Liver (tissue), 9 donors: ENCODE data around the gene SNX17. TPM values are rescaled to one million over a fixed set of nuclear protein-coding genes. Genes with fewer than 3 reads are reported as not detected.

Source experiments
- DNase-seq: peaks from one replicate; pipeline ENCODE4 v3.0.0-alpha.2; 2017; ENCODE audit warnings: low spot score
- H3K27ac ChIP-seq, 2 donors: one replicate each; pipeline ENCODE4 v1.7.0; 2013; ENCODE audit warnings: inconsistent platforms in 2 of 2, low read length in 2 of 2, control low read depth in 1 of 2, low read depth in 1 of 2, mild to moderate bottlenecking in 1 of 2
- H3K27me3 ChIP-seq, 4 donors: one replicate each; pipeline versions ENCODE4 v1.6.1 to v1.7.0; 2013; ENCODE audit warnings: low read length in 3 of 4, inconsistent platforms in 1 of 4, mild to moderate bottlenecking in 1 of 4, moderate library complexity in 1 of 4; ENCODE audit not compliant: control insufficient read depth in 4 of 4, insufficient read depth in 4 of 4
- H3K36me3 ChIP-seq, 4 donors: one replicate each; pipeline versions ENCODE4 v1.6.1 to v1.7.0; 2013; ENCODE audit warnings: low read length in 3 of 4, mild to moderate bottlenecking in 3 of 4, low read depth in 1 of 4, moderate library complexity in 1 of 4; ENCODE audit not compliant: control insufficient read depth in 4 of 4, insufficient read depth in 3 of 4
- H3K4me1 ChIP-seq, 4 donors: one replicate each; pipeline versions ENCODE4 v1.6.1 to v1.7.0; 2013; ENCODE audit warnings: low read length in 3 of 4, mild to moderate bottlenecking in 3 of 4, moderate library complexity in 1 of 4; ENCODE audit not compliant: control insufficient read depth in 4 of 4, insufficient read depth in 4 of 4
- H3K4me3 ChIP-seq, 3 donors: one replicate each; pipeline versions ENCODE4 v1.6.1 to v1.7.0; 2013; ENCODE audit warnings: low read length in 3 of 3, control low read depth in 1 of 3, low read depth in 1 of 3, mild to moderate bottlenecking in 1 of 3
- H3K9ac ChIP-seq, 2 donors: one replicate each; pipeline ENCODE4 v1.7.0; 2013; ENCODE audit warnings: low read length in 2 of 2, mild to moderate bottlenecking in 2 of 2, moderate library complexity in 2 of 2, control low read depth in 1 of 2, low read depth in 1 of 2
- H3K9me3 ChIP-seq, 4 donors: one replicate each; pipeline versions ENCODE4 v1.6.1 to v1.7.0; 2013; ENCODE audit warnings: low read length in 3 of 4; ENCODE audit not compliant: control insufficient read depth in 4 of 4
- EGR1 ChIP-seq, 2 donors: IDR thresholded peaks; 2 replicates each; pipeline ENCODE4 v1.6.1; 2016 to 2018; ENCODE audit warnings: antibody characterized with exemption in 2 of 2, low read depth in 2 of 2
- FOXA1 ChIP-seq: IDR thresholded peaks from 2 replicates; pipeline ENCODE4 v1.6.1; 2016; ENCODE audit warnings: antibody characterized with exemption
- FOXA2 ChIP-seq: IDR thresholded peaks from 2 replicates; pipeline ENCODE4 v1.6.1; 2016; ENCODE audit warnings: antibody characterized with exemption
- GABPA ChIP-seq, 2 donors: IDR thresholded peaks in 1 of 2; conservative IDR thresholded peaks in 1 of 2; 2 replicates each; pipeline ENCODE4 v1.6.1; 2016; ENCODE audit warnings: antibody characterized with exemption in 2 of 2, mild to moderate bottlenecking in 1 of 2, moderate library complexity in 1 of 2
- HNF4A ChIP-seq, 2 donors: conservative IDR thresholded peaks; 2 replicates each; pipeline ENCODE4 v1.6.1; 2016; ENCODE audit warnings: antibody characterized with exemption in 2 of 2, mild to moderate bottlenecking in 2 of 2
- HNF4G ChIP-seq: IDR thresholded peaks from 2 replicates; pipeline ENCODE4 v1.6.1; 2016; ENCODE audit warnings: antibody characterized with exemption
- MAX ChIP-seq: IDR thresholded peaks from 2 replicates; pipeline ENCODE4 v1.6.1; 2016; ENCODE audit warnings: antibody characterized with exemption
- NR2F2 ChIP-seq: IDR thresholded peaks from 2 replicates; pipeline ENCODE4 v1.6.1; 2016; ENCODE audit warnings: antibody characterized with exemption
- RAD21 ChIP-seq, 2 donors: IDR thresholded peaks; 2 replicates each; pipeline ENCODE4 v1.6.1; 2016; ENCODE audit warnings: antibody characterized with exemption in 2 of 2, mild to moderate bottlenecking in 2 of 2
- REST ChIP-seq: IDR thresholded peaks from 2 replicates; pipeline ENCODE4 v1.6.1; 2016; ENCODE audit warnings: antibody characterized with exemption, mild to moderate bottlenecking
- RXRA ChIP-seq, 2 donors: IDR thresholded peaks; 2 replicates each; pipeline ENCODE4 v1.6.1; 2017 to 2018; ENCODE audit warnings: antibody characterized with exemption in 2 of 2, mild to moderate bottlenecking in 1 of 2
- SP1 ChIP-seq: IDR thresholded peaks from 2 replicates; pipeline ENCODE4 v1.6.1; 2018; ENCODE audit warnings: antibody characterized with exemption, mild to moderate bottlenecking
- TAF1 ChIP-seq: conservative IDR thresholded peaks from 2 replicates; pipeline ENCODE4 v1.6.1; 2016; ENCODE audit warnings: antibody characterized with exemption, mild to moderate bottlenecking
- YY1 ChIP-seq: IDR thresholded peaks from 2 replicates; pipeline ENCODE4 v1.6.1; 2016; ENCODE audit warnings: antibody characterized with exemption, mild to moderate bottlenecking
- ZBTB33 ChIP-seq: IDR thresholded peaks from 2 replicates; pipeline ENCODE4 v1.6.1; 2016; ENCODE audit warnings: antibody characterized with exemption
- WGBS: extraction: QIAGEN DNeasy Blood & Tissue Kit; methylation state at CpG from one replicate; pipeline ENCODE4 v1.1.7; 2013; 5-methylcytosine and 5-hydroxymethylcytosine counted together
- polyA plus RNA-seq, 2 donors: library from polyadenylated mRNA; stranded (reverse) in 1 of 2; unstranded in 1 of 2; fragments of 200-250 nt in 1 of 2; fragments of >200 nt in 1 of 2; fragmentation: Nextera tagmentation in 1 of 2; extraction: Ambion mirVana in 1 of 2; gene quantifications; one replicate each; pipeline versions ENCODE4 v1.2.1 to v1.2.3, GENCODE V29; 2013 to 2015
- total RNA-seq, 2 donors: library from RNA; depleted of rRNA; stranded (reverse); fragments of >200 nt; gene quantifications; one replicate each; pipeline ENCODE4 v1.2.3, GENCODE V29; 2014
- donor health status: healthy.
- donor health status: healthy.
- donor health status: healthy.
- donor health status: healthy.
- donor health status: healthy.

Gene SNX17
- total and polyA plus RNA-seq, 4 donors = 53.7 to 65.3 (median 59.1) TPM

- TF ChIP-seq REST = no peak
- no peak for TF ChIP-seq HNF4G
- no peak for TF ChIP-seq RAD21 (IDR thresholded peaks at IDR 0.05)
- TF ChIP-seq YY1 = peak; percentile 70
- TF ChIP-seq TAF1 = no peak
- TF ChIP-seq FOXA1 = no peak
- TF ChIP-seq SP1 = peak; percentile 30
- TF ChIP-seq FOXA2 = no peak
- TF ChIP-seq RXRA (IDR thresholded peaks at IDR 0.05) = peak; percentile 34 to 57
- peak; percentile 22 for TF ChIP-seq NR2F2
- no peak for TF ChIP-seq MAX
- TF ChIP-seq EGR1 (IDR thresholded peaks at IDR 0.05; ENCODE audit: low read depth in 2 of 2) = no peak
- no peak for TF ChIP-seq GABPA (IDR thresholded peaks at IDR 0.05 in 1 of 2, conservative IDR thresholded peaks at IDR 0.05 in 1 of 2)
- peak; percentile 87 to 88 for TF ChIP-seq HNF4A (conservative IDR thresholded peaks at IDR 0.05)
These were observed 6.6 kb downstream of the SNX17 start (continued) for GRCh38 chr2:27376866-27377617.

GRCh38 chr2:27377618-27378095 lies 7.2 kb downstream of the SNX17 start:
- H3K27ac ChIP-seq = no peak overlapping the region
- H3K4me1 ChIP-seq = peaks cover 7 to 54% (median 47%) of the 10 kb centered on the region in 4 donors
- no peaks in the 10 kb centered on the region for H3K27me3 ChIP-seq
- no peak overlapping the region for H3K4me3 ChIP-seq
- no peak overlapping the region for H3K9ac ChIP-seq
- DNase-seq = no peak
- 92% methylated on average over 18 of the region's 18 CpGs for WGBS
- no peaks in the 10 kb centered on the region for H3K9me3 ChIP-seq
- H3K36me3 ChIP-seq = peaks cover 18 to 50% (median 25%) of the 10 kb centered on the region in 4 donors
- TF ChIP-seq RAD21 (IDR thresholded peaks at IDR 0.05) (no peak), NR2F2 (no peak), ZBTB33 (no peak), REST (no peak), EGR1 (IDR thresholded peaks at IDR 0.05; ENCODE audit: low read depth in 2 of 2) (no peak)
